ENCODE measurements around the gene IQCF2. TPM values are rescaled to one million over a fixed set of nuclear protein-coding genes. Genes with fewer than 3 reads are reported as not detected.

The IQCF2 gene
- total RNA-seq, 2 donors from 2014 or later: not detected

- intact Hi-C loops (cut with DNase I): no loop called here
- WGBS: 90% methylated on average over 12 of the region's 12 CpGs
Measured at GRCh38 chr3:51888463-51889105, 27.2 kb downstream of the IQCF2 start.

GRCh38 chr3:51891242-51892039, 30.0 kb downstream of the IQCF2 start:
- 78% methylated on average over 7 of the region's 7 CpGs for WGBS

More at GRCh38 chr3:51888463-51889105, 27.2 kb downstream of the IQCF2 start:
- Histone ChIP-seq H3K4me1 (replicated peaks) (no peaks in the 10 kb centered on the region), H3K4me3 (no peak overlapping the region), H3K27ac (no peak overlapping the region), H3K9me3 (no peaks in the 10 kb centered on the region), H3K27me3 (replicated peaks; ENCODE audit: insufficient read depth) (no peaks in the 10 kb centered on the region), H3K36me3 (no peaks in the 10 kb centered on the region)
- no peak for DNase-seq (ENCODE audit: low spot score)
- TF ChIP-seq POLR2AphosphoS5 (IDR thresholded peaks at IDR 0.05) (no peak), CTCF (IDR thresholded peaks at IDR 0.05) (no peak), POLR2A (IDR thresholded peaks at IDR 0.05) (no peak)

GRCh38 chr3:51894391-51894790, 33.0 kb downstream of the IQCF2 start:
- WGBS: 84% methylated on average over 4 of the region's 4 CpGs

More at GRCh38 chr3:51891242-51892039, 30.0 kb downstream of the IQCF2 start:
- no peaks in the 10 kb centered on the region for H3K4me1 ChIP-seq (replicated peaks)
- no peaks in the 10 kb centered on the region for H3K27me3 ChIP-seq (replicated peaks; ENCODE audit: insufficient read depth)
- no peak overlapping the region for H3K27ac ChIP-seq
- H3K36me3 ChIP-seq: no peaks in the 10 kb centered on the region
- TF ChIP-seq POLR2A (IDR thresholded peaks at IDR 0.05): no peak
- TF ChIP-seq CTCF (IDR thresholded peaks at IDR 0.05): no peak
- TF ChIP-seq POLR2AphosphoS5 (IDR thresholded peaks at IDR 0.05): no peak
- intact Hi-C loops (cut with DNase I): no loop called here
- DNase-seq (ENCODE audit: low spot score): no peak
- no peak overlapping the region for H3K4me3 ChIP-seq
- no peaks in the 10 kb centered on the region for H3K9me3 ChIP-seq

GRCh38 chr3:51894939-51895338, 33.5 kb downstream of the IQCF2 start:
- Histone ChIP-seq H3K27me3 (replicated peaks; ENCODE audit: insufficient read depth) (no peaks in the 10 kb centered on the region), H3K4me1 (replicated peaks) (no peaks in the 10 kb centered on the region), H3K27ac (no peak overlapping the region), H3K9me3 (no peaks in the 10 kb centered on the region), H3K36me3 (no peaks in the 10 kb centered on the region), H3K4me3 (no peak overlapping the region)
- TF ChIP-seq POLR2AphosphoS5 (IDR thresholded peaks at IDR 0.05) (no peak), CTCF (IDR thresholded peaks at IDR 0.05) (no peak), POLR2A (IDR thresholded peaks at IDR 0.05) (no peak)
- DNase-seq (ENCODE audit: low spot score): no peak
- intact Hi-C loops (cut with DNase I): no loop called here
- WGBS: 93% methylated on average over 16 of the region's 16 CpGs

More at GRCh38 chr3:51894391-51894790, 33.0 kb downstream of the IQCF2 start:
- Histone ChIP-seq H3K36me3 (no peaks in the 10 kb centered on the region), H3K4me3 (no peak overlapping the region), H3K27me3 (replicated peaks; ENCODE audit: insufficient read depth) (no peaks in the 10 kb centered on the region), H3K4me1 (replicated peaks) (no peaks in the 10 kb centered on the region), H3K27ac (no peak overlapping the region), H3K9me3 (no peaks in the 10 kb centered on the region)
- no peak for DNase-seq (ENCODE audit: low spot score)
- intact Hi-C loops (cut with DNase I): no loop called here
- TF ChIP-seq POLR2A (IDR thresholded peaks at IDR 0.05) (no peak), POLR2AphosphoS5 (IDR thresholded peaks at IDR 0.05) (no peak), CTCF (IDR thresholded peaks at IDR 0.05) (no peak)
